Measurements from ENCODE around the gene RNF144B.

DNA sequence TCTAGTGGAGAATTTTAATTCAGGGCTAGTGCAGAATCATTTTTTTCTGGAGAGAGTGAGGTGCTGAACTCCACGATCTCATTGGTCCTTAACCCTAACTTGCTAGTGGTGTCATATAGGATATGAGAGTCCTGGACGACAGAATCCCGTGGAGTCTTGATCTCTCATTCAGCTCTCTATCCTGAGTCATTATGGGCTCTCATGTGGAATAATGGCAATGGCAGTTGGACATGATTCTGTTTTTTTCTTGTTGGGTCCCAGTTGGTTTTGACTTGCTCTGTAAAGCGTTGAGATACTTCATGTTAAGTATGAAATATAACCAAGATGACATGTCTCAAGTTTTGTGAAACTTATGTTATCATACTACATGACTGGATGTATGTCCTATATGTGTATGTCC lies 6.3 kb upstream of the RNF144B start:
- TF ChIP-seq, protein P1, sequence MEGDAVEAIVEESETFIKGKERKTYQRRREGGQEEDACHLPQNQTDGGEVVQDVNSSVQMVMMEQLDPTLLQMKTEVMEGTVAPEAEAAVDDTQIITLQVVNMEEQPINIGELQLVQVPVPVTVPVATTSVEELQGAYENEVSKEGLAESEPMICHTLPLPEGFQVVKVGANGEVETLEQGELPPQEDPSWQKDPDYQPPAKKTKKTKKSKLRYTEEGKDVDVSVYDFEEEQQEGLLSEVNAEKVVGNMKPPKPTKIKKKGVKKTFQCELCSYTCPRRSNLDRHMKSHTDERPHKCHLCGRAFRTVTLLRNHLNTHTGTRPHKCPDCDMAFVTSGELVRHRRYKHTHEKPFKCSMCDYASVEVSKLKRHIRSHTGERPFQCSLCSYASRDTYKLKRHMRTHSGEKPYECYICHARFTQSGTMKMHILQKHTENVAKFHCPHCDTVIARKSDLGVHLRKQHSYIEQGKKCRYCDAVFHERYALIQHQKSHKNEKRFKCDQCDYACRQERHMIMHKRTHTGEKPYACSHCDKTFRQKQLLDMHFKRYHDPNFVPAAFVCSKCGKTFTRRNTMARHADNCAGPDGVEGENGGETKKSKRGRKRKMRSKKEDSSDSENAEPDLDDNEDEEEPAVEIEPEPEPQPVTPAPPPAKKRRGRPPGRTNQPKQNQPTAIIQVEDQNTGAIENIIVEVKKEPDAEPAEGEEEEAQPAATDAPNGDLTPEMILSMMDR (IDR thresholded peaks at IDR 0.05) = no peak
- no peak for TF ChIP-seq POLR2A (IDR thresholded peaks at IDR 0.05)
